SH-SY5Y (cell line): Measurements from ENCODE around the gene SMPD1.

Experiments
- GATA2 ChIP-seq: IDR thresholded peaks from 2 replicates; pipeline ENCODE4 v1.6.1; 2011; ENCODE audit warnings: mild to moderate bottlenecking, low read depth, low read length
- GATA3 ChIP-seq: IDR thresholded peaks from 2 replicates; pipeline ENCODE4 v1.6.1; 2011; ENCODE audit warnings: low read depth, mild to moderate bottlenecking, low read length, moderate library complexity

DNA sequence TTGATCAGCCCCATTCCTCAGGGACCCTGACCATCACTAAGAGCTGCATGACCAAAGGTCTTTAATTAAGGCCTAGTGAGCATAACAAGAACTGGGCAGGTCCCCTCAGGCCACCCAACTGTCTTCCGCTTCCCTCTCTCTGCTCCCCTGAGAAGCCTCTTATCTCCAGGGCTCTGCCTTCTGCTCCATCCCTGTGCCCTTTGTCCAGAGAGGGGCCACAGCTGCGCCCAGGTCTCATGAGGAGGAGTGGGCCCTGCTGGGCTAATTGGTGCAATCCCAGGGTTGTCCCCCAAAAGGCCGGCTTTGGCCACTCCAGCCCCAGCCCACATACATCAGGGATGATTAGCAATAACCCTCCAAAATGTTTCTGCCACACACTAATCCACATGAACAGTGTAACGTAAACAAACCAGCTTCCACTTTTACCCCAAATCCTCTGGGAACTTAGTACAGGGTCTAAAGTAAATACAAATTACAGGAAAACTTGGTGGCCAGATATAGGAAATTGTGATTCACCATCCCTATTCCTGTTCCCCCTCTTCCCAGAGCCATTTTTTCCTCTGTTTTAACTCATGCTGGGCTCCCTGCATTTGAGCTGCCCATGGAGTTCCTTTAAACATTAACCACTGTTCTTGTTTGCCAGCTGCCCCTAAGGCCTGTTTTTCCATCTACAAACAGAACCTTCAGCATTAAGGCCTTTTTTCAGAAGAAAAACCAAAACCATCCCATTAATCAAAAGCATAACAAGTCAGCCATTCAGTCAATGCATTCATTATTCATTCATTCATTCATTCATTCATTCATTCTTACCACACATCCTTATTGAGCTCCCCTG is 35.4 kb upstream of the SMPD1 start:
- TF ChIP-seq GATA3 (no peak), GATA2 (no peak)
